ENCODE measurements around the gene CHST15.

GRCh38 chr10:124042656-124043309, 50.6 kb downstream of the CHST15 start:
- TF ChIP-seq POLR2A (IDR thresholded peaks at IDR 0.05; ENCODE audit: low read depth, low read length) (no peak), SPI1 (IDR thresholded peaks at IDR 0.05; ENCODE audit: low read depth, low read length) (no peak), TAF1 (IDR thresholded peaks at IDR 0.05; ENCODE audit: low read depth, low read length) (no peak), POLR2AphosphoS5 (IDR thresholded peaks at IDR 0.05; ENCODE audit: low read depth, low read length) (no peak), PAX5 (IDR thresholded peaks at IDR 0.05; ENCODE audit: insufficient read depth, low read length, severe bottlenecking) (no peak)

Data from GM12891 (cell line).